Muscle layer of colon (tissue), 2 donors: ENCODE measurements around the gene MTG2.

Source experiments
- H3K27ac ChIP-seq: one replicate; pipeline ENCODE4 v1.7.0; 2013; ENCODE audit warnings: low read depth, mild to moderate bottlenecking, low read length, moderate library complexity
- H3K27me3 ChIP-seq, 2 donors: one replicate each; pipeline ENCODE4 v1.7.0; 2013; ENCODE audit warnings: low read length in 2 of 2, mild to moderate bottlenecking in 2 of 2; ENCODE audit not compliant: insufficient read depth in 2 of 2, control insufficient read depth in 1 of 2
- H3K36me3 ChIP-seq: one replicate; pipeline ENCODE4 v1.7.0; 2013; ENCODE audit warnings: mild to moderate bottlenecking, low read length; ENCODE audit not compliant: insufficient read depth
- H3K4me1 ChIP-seq: one replicate; pipeline ENCODE4 v1.7.0; 2013; ENCODE audit warnings: mild to moderate bottlenecking, low read length; ENCODE audit not compliant: insufficient read depth
- H3K4me3 ChIP-seq, 2 donors: one replicate each; pipeline ENCODE4 v1.7.0; 2013; ENCODE audit warnings: low read length in 2 of 2, low read depth in 1 of 2, mild to moderate bottlenecking in 1 of 2, moderate library complexity in 1 of 2
- H3K9ac ChIP-seq: one replicate; pipeline ENCODE4 v1.7.0; 2013; ENCODE audit warnings: low read length
- H3K9me3 ChIP-seq: one replicate; pipeline ENCODE4 v1.7.0; 2013; ENCODE audit warnings: mild to moderate bottlenecking, low read length
- donor health status: abdominal sarcoma.
- donor health status: Adenocarcinoma of cecum.

Gene MTG2

DNA sequence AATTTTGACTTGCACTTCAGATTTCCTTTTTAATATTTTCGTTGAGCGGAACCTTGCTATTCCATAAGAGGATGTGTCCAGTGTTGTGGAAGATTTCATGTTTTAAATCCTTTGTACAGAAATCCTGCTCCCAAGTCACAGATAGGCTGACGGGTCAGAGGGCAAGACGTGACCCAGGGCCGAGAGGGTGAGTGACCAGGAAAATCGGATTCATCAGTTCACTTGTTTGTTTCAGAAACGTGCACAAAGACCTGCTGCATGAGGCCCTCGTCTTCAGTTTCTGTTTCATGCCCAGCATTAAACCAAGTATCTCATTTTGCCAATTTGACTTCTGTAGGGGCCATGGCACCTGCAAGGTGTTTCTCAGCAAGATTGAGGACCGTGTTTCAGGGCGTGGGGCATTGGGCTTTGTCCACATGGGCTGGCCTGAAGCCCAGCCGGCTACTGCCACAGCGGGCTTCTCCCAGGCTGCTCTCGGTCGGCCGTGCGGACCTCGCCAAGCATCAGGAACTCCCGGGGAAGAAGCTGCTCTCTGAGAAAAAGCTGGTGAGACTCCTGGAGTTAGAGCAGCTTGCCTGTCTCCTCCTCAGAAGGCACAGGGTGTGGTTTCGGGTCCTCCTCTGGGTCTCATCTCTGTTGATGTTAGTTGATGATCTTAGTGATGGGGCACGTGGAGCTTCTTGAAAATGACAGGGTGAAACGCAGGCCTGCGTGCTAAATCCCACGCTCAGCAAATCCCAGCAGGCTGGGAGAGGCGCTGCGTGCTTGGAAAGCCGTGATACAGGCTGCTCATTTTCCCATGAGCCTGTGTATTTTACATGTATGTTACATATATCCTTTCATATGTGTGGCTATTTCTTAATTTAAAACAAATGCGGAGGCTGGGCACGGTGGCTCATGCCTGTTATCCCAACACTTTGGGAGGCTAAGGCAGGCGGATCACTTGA lies 10.5 kb downstream of the MTG2 start:
- no peaks in the 10 kb centered on the region for H3K9me3 ChIP-seq
- no peaks in the 10 kb centered on the region for H3K4me1 ChIP-seq
- no peak overlapping the region for H3K27ac ChIP-seq
- H3K9ac ChIP-seq, result no peak overlapping the region
- H3K27me3 ChIP-seq, result no peaks in the 10 kb centered on the region
- H3K4me3 ChIP-seq, result no peak overlapping the region
- H3K36me3 ChIP-seq, result peaks cover 28% of the 10 kb centered on the region

- Histone ChIP-seq H3K4me1 (no peaks in the 10 kb centered on the region), H3K4me3 (no peak overlapping the region), H3K27ac (no peak overlapping the region), H3K27me3 (no peaks in the 10 kb centered on the region), H3K9ac (no peak overlapping the region), H3K9me3 (no peaks in the 10 kb centered on the region), H3K36me3 (peaks cover 33% of the 10 kb centered on the region)
Observed at GRCh38 chr20:62195075-62195405, 12.2 kb downstream of the MTG2 start.

DNA sequence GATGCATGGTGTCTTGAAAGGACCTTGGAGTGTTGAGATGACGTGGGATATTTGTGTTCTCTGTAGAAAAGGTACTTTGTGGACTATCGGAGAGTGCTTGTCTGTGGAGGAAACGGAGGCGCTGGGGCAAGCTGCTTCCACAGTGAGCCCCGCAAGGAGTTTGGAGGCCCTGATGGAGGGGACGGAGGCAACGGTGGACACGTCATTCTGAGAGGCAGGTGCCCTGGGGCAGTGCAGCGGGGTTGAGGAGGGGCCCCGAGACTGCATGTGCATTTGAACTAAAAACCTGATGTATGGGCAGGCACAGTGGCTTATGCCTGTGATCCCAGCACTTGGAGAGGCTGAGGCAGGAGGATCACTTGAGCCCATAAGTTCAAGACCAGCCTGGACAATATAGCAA lies 12.9 kb downstream of the MTG2 start:
- Histone ChIP-seq H3K4me1 (no peaks in the 10 kb centered on the region), H3K9ac (no peak overlapping the region), H3K36me3 (peaks cover 35% of the 10 kb centered on the region), H3K9me3 (no peaks in the 10 kb centered on the region), H3K27me3 (no peaks in the 10 kb centered on the region), H3K27ac (no peak overlapping the region), H3K4me3 (no peak overlapping the region)

GRCh38 chr20:62196286-62196685 lies 13.5 kb downstream of the MTG2 start:
- Histone ChIP-seq H3K9ac (no peak overlapping the region), H3K9me3 (no peaks in the 10 kb centered on the region), H3K27me3 (no peaks in the 10 kb centered on the region), H3K4me3 (no peak overlapping the region), H3K27ac (no peak overlapping the region), H3K36me3 (peaks cover 37% of the 10 kb centered on the region), H3K4me1 (no peaks in the 10 kb centered on the region)

- Histone ChIP-seq H3K36me3 (peaks cover 38% of the 10 kb centered on the region), H3K4me1 (no peaks in the 10 kb centered on the region), H3K27ac (no peak overlapping the region), H3K9me3 (no peaks in the 10 kb centered on the region), H3K27me3 (no peaks in the 10 kb centered on the region), H3K4me3 (no peak overlapping the region), H3K9ac (no peak overlapping the region)
Observed at GRCh38 chr20:62197311-62197710, 14.5 kb downstream of the MTG2 start.

DNA sequence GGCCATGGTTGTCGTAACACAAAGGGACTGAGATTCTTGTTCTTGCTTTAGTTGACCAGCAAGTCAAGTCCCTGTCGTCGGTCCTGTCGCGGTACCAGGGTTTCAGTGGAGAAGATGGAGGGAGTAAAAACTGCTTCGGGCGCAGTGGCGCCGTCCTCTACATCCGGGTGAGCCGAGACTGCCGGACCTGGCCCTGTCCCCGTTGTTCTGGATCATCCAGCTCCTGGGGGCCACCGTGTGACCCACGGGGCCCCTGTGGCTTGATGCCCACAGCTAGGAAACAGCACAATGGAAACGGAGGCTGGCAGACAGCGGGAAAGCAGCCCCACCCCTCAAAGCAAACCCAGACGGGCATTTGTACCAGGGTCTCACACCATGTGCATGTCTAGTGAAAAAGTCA lies 15.0 kb downstream of the MTG2 start:
- no peaks in the 10 kb centered on the region for H3K27me3 ChIP-seq
- no peak overlapping the region for H3K4me3 ChIP-seq
- no peaks in the 10 kb centered on the region for H3K4me1 ChIP-seq
- H3K27ac ChIP-seq, result no peak overlapping the region
- H3K36me3 ChIP-seq, result peaks cover 40% of the 10 kb centered on the region
- H3K9ac ChIP-seq, result no peak overlapping the region
- no peaks in the 10 kb centered on the region for H3K9me3 ChIP-seq

DNA sequence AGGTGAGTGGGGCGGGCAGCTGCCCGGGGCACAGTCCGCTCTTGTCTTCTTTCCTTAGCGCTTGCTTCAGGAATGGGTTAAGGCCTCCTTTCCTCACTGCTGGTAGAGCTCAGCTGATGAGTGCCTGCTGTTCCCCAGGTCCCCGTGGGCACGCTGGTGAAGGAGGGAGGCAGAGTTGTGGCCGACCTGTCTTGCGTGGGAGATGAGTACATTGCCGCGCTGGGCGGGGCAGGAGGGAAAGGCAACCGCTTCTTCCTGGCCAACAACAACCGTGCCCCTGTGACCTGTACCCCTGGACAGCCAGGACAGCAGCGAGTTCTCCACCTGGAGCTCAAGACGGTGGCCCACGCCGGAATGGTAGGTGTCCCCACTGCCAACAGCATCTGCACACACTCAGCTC lies 15.7 kb downstream of the MTG2 start:
- H3K4me3 ChIP-seq, result no peak overlapping the region
- H3K9me3 ChIP-seq, result no peaks in the 10 kb centered on the region
- no peak overlapping the region for H3K9ac ChIP-seq
- H3K4me1 ChIP-seq, result no peaks in the 10 kb centered on the region
- no peak overlapping the region for H3K27ac ChIP-seq
- H3K36me3 ChIP-seq, result peaks cover 47% of the 10 kb centered on the region
- no peaks in the 10 kb centered on the region for H3K27me3 ChIP-seq

- Histone ChIP-seq H3K27ac (no peak overlapping the region), H3K27me3 (no peaks in the 10 kb centered on the region), H3K36me3 (peaks cover 48% of the 10 kb centered on the region), H3K4me1 (no peaks in the 10 kb centered on the region), H3K4me3 (no peak overlapping the region), H3K9ac (no peak overlapping the region), H3K9me3 (no peaks in the 10 kb centered on the region)
Observed at GRCh38 chr20:62198931-62199330, 16.1 kb downstream of the MTG2 start.

DNA sequence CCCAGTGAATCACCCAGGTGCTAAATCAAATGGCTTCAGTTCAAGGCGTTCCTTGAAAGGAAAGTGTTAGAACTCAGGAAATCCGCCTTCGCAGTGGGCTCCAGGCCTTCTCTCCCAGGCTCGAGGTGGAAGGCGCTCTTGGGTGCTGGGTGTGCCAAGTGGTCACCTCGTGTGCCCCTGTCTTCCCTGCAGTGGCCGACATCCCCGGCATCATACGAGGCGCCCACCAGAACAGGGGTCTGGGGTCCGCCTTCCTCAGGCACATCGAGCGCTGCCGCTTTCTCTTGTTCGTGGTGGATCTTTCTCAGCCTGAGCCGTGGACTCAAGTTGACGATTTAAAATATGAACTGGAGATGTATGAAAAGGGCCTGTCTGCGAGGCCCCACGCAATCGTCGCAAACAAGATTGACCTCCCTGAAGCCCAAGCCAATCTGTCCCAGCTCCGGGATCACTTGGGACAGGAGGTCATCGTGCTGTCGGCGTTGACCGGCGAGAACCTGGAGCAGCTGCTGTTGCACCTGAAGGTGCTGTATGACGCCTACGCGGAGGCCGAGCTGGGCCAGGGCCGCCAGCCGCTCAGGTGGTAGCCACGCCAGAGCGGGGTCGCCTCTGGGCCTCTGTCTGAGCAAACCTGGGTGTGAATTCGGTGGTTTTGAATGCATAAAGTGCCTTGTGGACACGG lies 17.8 kb downstream of the MTG2 start:
- Histone ChIP-seq H3K4me3 (no peak overlapping the region), H3K36me3 (peaks cover 48% of the 10 kb centered on the region)

DNA sequence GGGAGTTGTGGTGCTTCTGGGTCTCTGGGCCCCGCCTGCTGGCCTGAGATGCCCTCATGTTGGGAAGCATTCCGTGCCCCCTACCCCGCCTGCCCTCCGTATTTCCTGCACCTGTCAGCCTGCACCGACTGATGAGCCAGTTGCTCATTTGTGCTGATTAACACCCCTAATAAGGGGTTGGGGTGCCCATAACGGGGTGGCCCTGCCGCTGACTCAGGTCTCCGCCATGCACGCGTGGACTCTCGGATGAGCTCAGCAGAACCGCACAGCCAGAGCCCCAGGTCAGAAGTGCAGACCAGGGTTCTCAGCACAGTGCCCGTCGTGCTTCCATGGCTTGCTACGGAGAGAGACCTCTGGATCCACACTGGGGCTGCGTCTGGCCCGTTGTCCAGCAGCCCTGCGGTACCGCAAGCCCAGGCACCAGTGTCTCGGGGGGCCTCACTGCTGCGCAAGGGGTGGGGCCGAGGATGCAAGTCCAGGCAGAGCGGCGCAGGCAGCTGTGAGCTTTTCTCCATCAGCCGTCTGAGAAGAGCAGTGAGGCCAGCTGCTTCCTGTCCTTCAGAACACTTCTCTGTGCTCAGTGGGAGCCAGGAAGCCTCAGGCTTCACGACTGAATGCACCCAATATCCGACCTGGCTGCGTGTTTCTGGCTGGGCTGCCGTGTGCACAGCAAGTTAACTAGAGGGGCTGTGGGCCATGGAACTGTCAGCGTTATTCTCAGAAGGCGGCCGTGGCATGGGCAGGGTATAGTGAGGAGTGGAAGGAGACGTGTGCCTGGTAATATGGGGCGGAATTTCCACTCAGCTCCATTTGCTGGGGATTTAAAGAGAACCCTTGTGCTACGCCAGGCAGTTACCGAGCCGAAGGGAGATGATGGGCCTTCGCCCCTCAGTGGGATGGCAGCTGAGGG lies 18.6 kb downstream of the MTG2 start:
- Histone ChIP-seq H3K9ac (no peak overlapping the region), H3K27ac (no peak overlapping the region), H3K4me1 (no peaks in the 10 kb centered on the region), H3K36me3 (peaks cover 48% of the 10 kb centered on the region), H3K27me3 (no peaks in the 10 kb centered on the region), H3K9me3 (no peaks in the 10 kb centered on the region), H3K4me3 (no peak overlapping the region)

More for the DNA sequence above, 17.8 kb downstream of the MTG2 start:
- no peaks in the 10 kb centered on the region for H3K27me3 ChIP-seq
- no peak overlapping the region for H3K27ac ChIP-seq
- no peaks in the 10 kb centered on the region for H3K4me1 ChIP-seq
- H3K9ac ChIP-seq, result no peak overlapping the region
- no peaks in the 10 kb centered on the region for H3K9me3 ChIP-seq

GRCh38 chr20:62202083-62202395 lies 19.2 kb downstream of the MTG2 start:
- no peak overlapping the region for H3K4me3 ChIP-seq
- peaks cover 48% of the 10 kb centered on the region for H3K36me3 ChIP-seq

More at GRCh38 chr20:62202083-62202395, 19.2 kb downstream of the MTG2 start:
- Histone ChIP-seq H3K4me1 (no peaks in the 10 kb centered on the region), H3K27me3 (no peaks in the 10 kb centered on the region), H3K9ac (no peak overlapping the region), H3K27ac (no peak overlapping the region), H3K9me3 (no peaks in the 10 kb centered on the region)
